Osteoblast (primary cell): ENCODE results near the gene GARRE1. TPM values are rescaled to one million over a fixed set of nuclear protein-coding genes. Genes with fewer than 3 reads are reported as not detected.

Experiments
- DNase-seq: peaks from one replicate; pipeline ENCODE4 v3.0.0; 2011; ENCODE audit warnings: low spot score, mixed read lengths; ENCODE audit not compliant: insufficient read length; ENCODE audit errors: missing footprints
- H2AFZ ChIP-seq: 2 replicates; pipeline ENCODE4 v1.6.0; 2011; ENCODE audit warnings: mild to moderate bottlenecking, low read length
- H3K27ac ChIP-seq: 2 replicates; pipeline ENCODE4 v1.5.1; 2011; ENCODE audit warnings: mild to moderate bottlenecking, low read depth, low read length, moderate library complexity
- H3K27me3 ChIP-seq: 2 replicates; pipeline ENCODE4 v1.6.0; 2012; ENCODE audit warnings: mild to moderate bottlenecking, control low read depth, inconsistent platforms, low read length, moderate library complexity; ENCODE audit not compliant: insufficient read depth
- H3K36me3 ChIP-seq: 2 replicates; pipeline ENCODE4 v1.5.1; 2011; ENCODE audit warnings: mild to moderate bottlenecking, low read length, control low read depth, moderate library complexity; ENCODE audit not compliant: insufficient read depth
- H3K4me1 ChIP-seq: 2 replicates; pipeline ENCODE4 v1.5.1; 2011; ENCODE audit warnings: mild to moderate bottlenecking, low read length, control low read depth, moderate library complexity; ENCODE audit not compliant: insufficient read depth
- H3K4me2 ChIP-seq: 2 replicates; pipeline ENCODE4 v1.6.0; 2011; ENCODE audit warnings: mild to moderate bottlenecking, low read length; ENCODE audit not compliant: insufficient read depth
- H3K4me3 ChIP-seq: fragments of 200-600 bp; sonication (generic); 3 replicates; pipeline ENCODE4 v1.5.1; 2012; ENCODE audit warnings: mild to moderate bottlenecking, low read length, inconsistent platforms; ENCODE audit not compliant: insufficient read depth
- H3K79me2 ChIP-seq: 2 replicates; pipeline ENCODE4 v1.6.0; 2012; ENCODE audit warnings: mild to moderate bottlenecking, low read length, control low read depth, inconsistent platforms; ENCODE audit not compliant: insufficient read depth
- H3K9me3 ChIP-seq: 2 replicates; pipeline ENCODE4 v1.5.1; 2011; ENCODE audit warnings: low read depth, low read length, control low read depth
- H4K20me1 ChIP-seq: 2 replicates; pipeline ENCODE4 v1.6.0; 2012; ENCODE audit warnings: mild to moderate bottlenecking, low read length, control low read depth; ENCODE audit not compliant: insufficient read depth
- total RNA-seq: library from RNA; depleted of rRNA; stranded (reverse); fragments of >200 nt; gene quantifications from 2 replicates; pipeline ENCODE4 v1.2.3, GENCODE V29; 2012
- TF ChIP-seq, protein P1 (sequence below): IDR thresholded peaks from 2 replicates; pipeline ENCODE4 v1.5.1; 2011; ENCODE audit warnings: mild to moderate bottlenecking, low read depth, low read length, moderate library complexity; ENCODE audit errors: extremely low read depth

GARRE1 gene
- total RNA-seq, 1 donor: 25.0 TPM

DNA sequence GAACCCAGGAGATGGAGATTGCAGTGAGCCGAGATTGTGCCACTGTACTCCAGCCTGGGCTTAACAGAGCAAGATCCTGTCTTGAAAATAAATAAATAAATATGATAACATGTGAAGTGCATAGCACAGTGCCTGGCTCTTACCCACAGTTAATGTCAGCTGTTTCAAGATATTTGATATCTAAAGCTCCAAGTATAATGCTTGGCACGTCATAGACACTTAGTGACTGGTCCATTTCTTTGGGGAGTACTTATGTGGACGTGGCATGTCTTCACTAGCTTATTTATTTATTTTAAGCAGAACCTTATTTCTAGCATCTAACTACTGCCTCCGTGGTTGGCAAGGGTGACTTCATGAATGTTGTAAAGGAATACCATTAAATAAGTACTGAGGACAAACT is 18.8 kb downstream of the GARRE1 start:
- H3K27me3 ChIP-seq: no peaks in the 10 kb centered on the region
- peak overlapping the region; percentile 64 for H3K4me2 ChIP-seq
- H3K27ac ChIP-seq: peak overlapping the region; percentile 91
- H3K9me3 ChIP-seq: no peaks in the 10 kb centered on the region
- H3K79me2 ChIP-seq: peaks cover 81% of the 10 kb centered on the region
- H2AFZ ChIP-seq: no peak overlapping the region
- H3K4me3 ChIP-seq: no peak overlapping the region
- peaks cover 51% of the 10 kb centered on the region for H3K4me1 ChIP-seq
- DNase-seq: peak; percentile 77
- H3K36me3 ChIP-seq: no peaks in the 10 kb centered on the region
- no peaks in the 10 kb centered on the region for H4K20me1 ChIP-seq
- TF ChIP-seq, protein P1, sequence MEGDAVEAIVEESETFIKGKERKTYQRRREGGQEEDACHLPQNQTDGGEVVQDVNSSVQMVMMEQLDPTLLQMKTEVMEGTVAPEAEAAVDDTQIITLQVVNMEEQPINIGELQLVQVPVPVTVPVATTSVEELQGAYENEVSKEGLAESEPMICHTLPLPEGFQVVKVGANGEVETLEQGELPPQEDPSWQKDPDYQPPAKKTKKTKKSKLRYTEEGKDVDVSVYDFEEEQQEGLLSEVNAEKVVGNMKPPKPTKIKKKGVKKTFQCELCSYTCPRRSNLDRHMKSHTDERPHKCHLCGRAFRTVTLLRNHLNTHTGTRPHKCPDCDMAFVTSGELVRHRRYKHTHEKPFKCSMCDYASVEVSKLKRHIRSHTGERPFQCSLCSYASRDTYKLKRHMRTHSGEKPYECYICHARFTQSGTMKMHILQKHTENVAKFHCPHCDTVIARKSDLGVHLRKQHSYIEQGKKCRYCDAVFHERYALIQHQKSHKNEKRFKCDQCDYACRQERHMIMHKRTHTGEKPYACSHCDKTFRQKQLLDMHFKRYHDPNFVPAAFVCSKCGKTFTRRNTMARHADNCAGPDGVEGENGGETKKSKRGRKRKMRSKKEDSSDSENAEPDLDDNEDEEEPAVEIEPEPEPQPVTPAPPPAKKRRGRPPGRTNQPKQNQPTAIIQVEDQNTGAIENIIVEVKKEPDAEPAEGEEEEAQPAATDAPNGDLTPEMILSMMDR: no peak

DNA sequence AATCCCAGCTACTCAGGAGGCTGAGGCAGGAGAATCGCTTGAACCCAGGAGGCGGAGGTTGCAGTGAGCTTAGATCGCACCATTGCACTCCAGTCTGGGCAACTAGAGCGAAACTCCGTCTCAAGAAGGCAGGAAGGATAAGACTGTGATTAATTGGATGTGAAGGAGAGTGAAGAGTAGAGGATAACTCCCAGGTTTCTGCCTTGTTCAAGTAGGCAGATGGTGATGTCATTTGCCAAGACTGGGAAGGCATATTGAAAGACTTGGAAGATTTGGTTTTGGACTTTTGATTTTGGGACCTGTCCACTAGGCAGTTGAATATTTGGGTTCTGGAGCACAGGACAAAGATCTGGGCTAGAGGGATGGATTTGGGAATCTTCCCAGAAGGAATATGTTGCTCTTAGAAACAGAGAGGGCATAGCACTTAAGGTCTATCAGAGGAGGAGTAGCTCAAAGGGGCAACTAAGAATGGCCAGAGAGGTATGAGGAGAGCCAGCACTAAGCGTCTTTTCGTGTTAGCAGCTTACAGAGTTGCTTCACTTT is 20.0 kb downstream of the GARRE1 start:
- Histone ChIP-seq H3K79me2 (peaks cover 82% of the 10 kb centered on the region), H3K4me1 (peaks cover 42% of the 10 kb centered on the region), H3K27ac (peak overlapping the region; percentile 91), H3K4me2 (peak overlapping the region; percentile 64), H3K4me3 (peak overlapping the region; percentile 42), H4K20me1 (no peaks in the 10 kb centered on the region), H3K36me3 (peaks cover 5% of the 10 kb centered on the region), H3K9me3 (no peaks in the 10 kb centered on the region), H2AFZ (no peak overlapping the region), H3K27me3 (no peaks in the 10 kb centered on the region)
- TF ChIP-seq, protein P1: no peak
- peak; percentile 39 for DNase-seq

DNA sequence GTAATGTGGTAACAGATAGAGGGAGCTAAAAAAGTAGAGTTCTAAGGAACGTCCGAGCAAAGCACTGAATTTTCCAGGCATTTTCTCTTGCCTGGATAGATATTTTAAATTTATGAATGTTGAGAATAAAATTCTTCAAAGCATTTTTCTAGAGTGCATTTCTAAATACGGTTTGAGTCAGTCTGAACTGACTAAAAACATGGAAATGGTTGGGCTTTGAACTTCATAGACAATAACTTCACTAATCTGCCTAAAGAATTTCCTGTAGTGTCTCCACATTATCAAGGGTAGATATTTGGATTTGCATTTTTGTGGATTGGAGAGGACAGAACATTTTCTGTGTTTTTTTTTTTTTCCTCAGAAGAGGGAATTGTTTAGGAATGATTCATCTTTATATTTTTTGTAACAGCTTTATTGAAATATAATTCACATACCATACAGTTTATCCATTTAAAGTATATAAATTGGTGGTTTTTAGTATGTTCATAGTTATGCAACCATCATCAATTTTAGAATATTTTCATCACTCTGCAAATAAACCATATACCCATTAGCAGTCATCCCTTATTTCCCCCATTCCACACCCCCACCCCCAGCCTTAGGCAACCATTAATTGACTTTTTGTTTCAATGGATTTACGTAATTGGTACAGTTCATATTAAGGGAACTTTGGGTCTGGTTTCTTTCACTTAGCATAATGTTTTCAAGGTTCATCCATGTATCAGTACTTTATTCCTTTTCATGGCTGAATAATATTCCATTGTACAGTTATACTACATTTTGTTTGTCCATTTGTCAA is 20.7 kb downstream of the GARRE1 start:
- Histone ChIP-seq H3K27me3 (no peaks in the 10 kb centered on the region), H4K20me1 (no peaks in the 10 kb centered on the region), H3K79me2 (peaks cover 79% of the 10 kb centered on the region), H3K36me3 (peaks cover 5% of the 10 kb centered on the region), H2AFZ (no peak overlapping the region), H3K4me2 (peak overlapping the region; percentile 64), H3K4me1 (peaks cover 36% of the 10 kb centered on the region), H3K4me3 (peak overlapping the region; percentile 42), H3K9me3 (no peaks in the 10 kb centered on the region), H3K27ac (peak overlapping the region; percentile 91)
- TF ChIP-seq, protein P1: peak; percentile 11
- peak; percentile 76 for DNase-seq

DNA sequence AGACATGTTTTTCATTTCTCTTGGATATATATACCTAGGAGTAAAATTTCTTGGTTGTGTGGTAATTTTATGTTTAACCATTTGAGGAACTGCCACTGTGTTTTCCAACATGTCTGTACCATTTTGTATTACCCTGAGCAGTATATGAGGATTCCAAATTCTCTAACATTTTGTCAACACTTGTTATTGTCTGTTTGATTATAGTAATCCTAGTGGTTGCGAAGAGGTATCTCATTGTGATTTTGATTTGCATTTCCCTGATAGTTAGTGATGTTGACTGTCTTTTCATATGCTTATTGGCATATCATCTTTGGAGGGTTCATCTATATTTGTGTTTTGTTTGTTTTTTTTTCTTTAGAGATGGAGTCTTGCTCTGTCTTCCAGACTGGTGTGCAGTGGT is 21.4 kb downstream of the GARRE1 start:
- Histone ChIP-seq H3K4me2 (no peak overlapping the region), H3K27me3 (no peaks in the 10 kb centered on the region), H3K9me3 (no peaks in the 10 kb centered on the region), H3K79me2 (peaks cover 78% of the 10 kb centered on the region), H2AFZ (no peak overlapping the region), H3K27ac (peak overlapping the region; percentile 91), H4K20me1 (no peaks in the 10 kb centered on the region), H3K4me3 (no peak overlapping the region), H3K36me3 (peaks cover 5% of the 10 kb centered on the region), H3K4me1 (peaks cover 29% of the 10 kb centered on the region)
- no peak for DNase-seq
- TF ChIP-seq, protein P1: no peak
